ENCODE measurements around the gene FBXO24. TPM values are rescaled to one million over a fixed set of nuclear protein-coding genes. Genes with fewer than 3 reads are reported as not detected.
"Not testable (repeated sequence)": the region's sequence is repeated elsewhere in the genome, so short reads cannot be mapped to it uniquely, and the experiment has no call there.

Gene FBXO24
- total RNA-seq (1 to 10 TPM in 1 of 4 donors, under 1 TPM in 3; 0.13 to 1.1 (median 0.31) TPM), polyA plus RNA-seq (under 1 TPM; 0.18 to 0.55 (median 0.23) TPM)
- long read RNA-seq, donor 1, result 0 reads
- long read RNA-seq, donor 2, partial matches to known transcripts, result 0 of 1 reads
- long read RNA-seq, donor 2, other reads (novel, unspliced or antisense), result 1 of 1 reads

- Histone ChIP-seq H3K4me1 (peaks cover 20% of the 10 kb centered on the region), H3K27me3 (ENCODE audit: insufficient read depth in 3 of 3, low read length in 2 of 3) (no peaks in the 10 kb centered on the region), H3K27ac (peak within 1 kb of the TSS; percentile 97), H3K4me3 (peak within 1 kb of the TSS; percentile 100), H3K36me3 (ENCODE audit: insufficient read depth in 1 of 2, low read depth in 1 of 2) (peaks cover 0 to 17% of the 10 kb centered on the region in 2 donors), H3K9me3 (no peaks in the 10 kb centered on the region)
- intact Hi-C loops (cut with DNase I), result loop anchor here (1.0 to 5.0 kb wide), 3 partner anchors 18 to 91 kb away; partner anchors contain the start of gene MOSPD3 (in 1 of the 2)
- WGBS, 3 donors, result 0 to 1% (median 0%) methylated on average over 51 to 53 of the region's 53 CpGs
- DNase-seq (peak; percentile 100), ATAC-seq (peak; percentile 92 to 94 (median 94))
- TF ChIP-seq, protein P1, sequence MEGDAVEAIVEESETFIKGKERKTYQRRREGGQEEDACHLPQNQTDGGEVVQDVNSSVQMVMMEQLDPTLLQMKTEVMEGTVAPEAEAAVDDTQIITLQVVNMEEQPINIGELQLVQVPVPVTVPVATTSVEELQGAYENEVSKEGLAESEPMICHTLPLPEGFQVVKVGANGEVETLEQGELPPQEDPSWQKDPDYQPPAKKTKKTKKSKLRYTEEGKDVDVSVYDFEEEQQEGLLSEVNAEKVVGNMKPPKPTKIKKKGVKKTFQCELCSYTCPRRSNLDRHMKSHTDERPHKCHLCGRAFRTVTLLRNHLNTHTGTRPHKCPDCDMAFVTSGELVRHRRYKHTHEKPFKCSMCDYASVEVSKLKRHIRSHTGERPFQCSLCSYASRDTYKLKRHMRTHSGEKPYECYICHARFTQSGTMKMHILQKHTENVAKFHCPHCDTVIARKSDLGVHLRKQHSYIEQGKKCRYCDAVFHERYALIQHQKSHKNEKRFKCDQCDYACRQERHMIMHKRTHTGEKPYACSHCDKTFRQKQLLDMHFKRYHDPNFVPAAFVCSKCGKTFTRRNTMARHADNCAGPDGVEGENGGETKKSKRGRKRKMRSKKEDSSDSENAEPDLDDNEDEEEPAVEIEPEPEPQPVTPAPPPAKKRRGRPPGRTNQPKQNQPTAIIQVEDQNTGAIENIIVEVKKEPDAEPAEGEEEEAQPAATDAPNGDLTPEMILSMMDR (IDR thresholded peaks at IDR 0.05), result no peak
These were observed at the start of gene FBXO24 for GRCh38 chr7:100586266-100587025. Gene FBXO24, plus strand, starts transcription at chr7:100586328. Its CDS starts 298 bp downstream, at chr7:100586626.

- H3K9me3 ChIP-seq; intact Hi-C loops (cut with DNase I); DNase-seq; ATAC-seq; H3K27me3 ChIP-seq (ENCODE audit: insufficient read depth in 3 of 3, low read length in 2 of 3); H3K36me3 ChIP-seq (ENCODE audit: insufficient read depth in 1 of 2, low read depth in 1 of 2); H3K27ac ChIP-seq; H3K4me3 ChIP-seq: not testable (repeated sequence)
- H3K4me1 ChIP-seq, result peaks cover 14% of the 10 kb centered on the region
- 84 to 92% (median 91%) methylated on average over 2 of the region's 2 CpGs for WGBS, 3 donors
These were observed 49.4 kb upstream of the FBXO24 start for GRCh38 chr7:100536695-100537094.

DNA sequence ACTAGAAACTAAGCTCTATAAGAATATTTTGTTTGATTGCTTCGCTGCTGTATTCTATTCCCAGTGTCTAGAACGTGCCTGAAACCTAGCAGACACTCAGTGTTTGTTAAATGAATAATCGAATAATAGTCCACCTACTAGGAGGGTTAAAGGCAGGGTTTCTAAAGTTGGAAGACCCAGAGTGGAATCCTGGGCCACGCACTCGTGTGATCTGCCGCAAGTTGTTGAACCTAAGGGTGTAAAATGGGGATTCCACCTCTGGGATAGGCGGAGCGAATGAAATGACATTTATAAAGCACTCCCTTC, 47.8 kb upstream of the FBXO24 start:
- DNase-seq, result no peak
- Histone ChIP-seq H3K9me3 (no peaks in the 10 kb centered on the region), H3K27me3 (ENCODE audit: insufficient read depth in 3 of 3, low read length in 2 of 3) (no peaks in the 10 kb centered on the region), H3K27ac (peak overlapping the region; percentile 65), H3K4me3 (peak overlapping the region; percentile 85), H3K4me1 (peaks cover 14% of the 10 kb centered on the region), H3K36me3 (ENCODE audit: insufficient read depth in 1 of 2, low read depth in 1 of 2) (no peaks in the 10 kb centered on the region)
- intact Hi-C loops (cut with DNase I), result no loop called here
- TF ChIP-seq, protein P1 (IDR thresholded peaks at IDR 0.05), result no peak
- ATAC-seq, result no peak
- WGBS, 3 donors, result 6 to 10% (median 7%) methylated on average over 8 of the region's 8 CpGs

DNA sequence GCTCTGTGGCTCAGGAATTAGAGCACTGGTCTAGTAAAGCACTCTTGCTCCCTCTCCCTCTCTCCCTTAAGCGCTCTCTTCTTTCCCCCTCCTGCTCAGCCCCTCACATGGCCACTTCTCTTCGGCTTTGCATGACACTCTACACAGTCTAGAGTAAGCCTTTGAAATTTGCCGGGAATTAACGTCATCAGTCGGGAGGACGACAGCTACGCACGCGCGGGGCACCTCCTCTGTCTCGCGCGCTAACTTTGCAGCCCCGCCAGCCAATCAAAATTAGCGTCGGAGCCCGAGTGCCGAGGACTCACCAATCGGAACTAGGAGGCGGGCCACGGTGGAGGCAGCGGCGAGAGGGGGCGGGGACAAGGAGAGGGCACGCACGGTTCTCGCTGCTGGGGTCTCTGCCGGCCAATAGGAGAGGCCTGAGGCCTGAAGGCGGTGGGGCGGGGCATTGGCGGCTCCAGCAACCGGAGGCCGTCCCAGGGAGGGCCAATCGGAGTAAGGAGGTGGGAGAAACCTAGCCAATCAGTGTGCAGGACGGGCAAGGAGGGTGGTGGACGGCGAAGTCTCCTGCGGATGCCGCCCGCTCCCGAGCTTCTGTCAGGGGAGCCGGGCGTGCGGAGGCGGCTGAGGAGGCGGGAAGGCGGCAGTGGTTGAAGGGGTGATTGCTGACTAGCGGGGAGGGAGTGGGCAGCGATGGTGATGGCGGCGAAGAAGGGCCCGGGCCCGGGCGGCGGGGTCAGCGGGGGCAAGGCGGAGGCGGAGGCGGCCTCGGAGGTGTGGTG, 47.3 kb upstream of the FBXO24 start, which contains the start of gene AGFG2:
AGFG2 (plus strand) TSS at position 550 of the 782 bp plus-strand sequence; CDS start at position 694, 144 bp downstream.
- Histone ChIP-seq H3K9me3 (no peaks in the 10 kb centered on the region), H3K4me1 (peaks cover 14% of the 10 kb centered on the region), H3K27ac (peak within 1 kb of the TSS; percentile 65), H3K36me3 (ENCODE audit: insufficient read depth in 1 of 2, low read depth in 1 of 2) (no peaks in the 10 kb centered on the region), H3K27me3 (ENCODE audit: insufficient read depth in 3 of 3, low read length in 2 of 3) (no peaks in the 10 kb centered on the region), H3K4me3 (peak within 1 kb of the TSS; percentile 85)
- ATAC-seq (peak; percentile 99 to 100 (median 100)), DNase-seq (peak; percentile 100)
- TF ChIP-seq, protein P1 (IDR thresholded peaks at IDR 0.05), result no peak
- WGBS, 3 donors, result 0% methylated on average over 51 to 60 of the region's 60 CpGs
- intact Hi-C loops (cut with DNase I), result no loop called here
